ENCODE measurements around the gene FAM83B. TPM values are rescaled to one million over a fixed set of nuclear protein-coding genes. Genes with fewer than 3 reads are reported as not detected.
"Not testable (repeated sequence)": the region's sequence is repeated elsewhere in the genome, so short reads cannot be mapped to it uniquely, and the experiment has no call there.

The FAM83B gene
- total RNA-seq, 1 donor, result not detected

DNA sequence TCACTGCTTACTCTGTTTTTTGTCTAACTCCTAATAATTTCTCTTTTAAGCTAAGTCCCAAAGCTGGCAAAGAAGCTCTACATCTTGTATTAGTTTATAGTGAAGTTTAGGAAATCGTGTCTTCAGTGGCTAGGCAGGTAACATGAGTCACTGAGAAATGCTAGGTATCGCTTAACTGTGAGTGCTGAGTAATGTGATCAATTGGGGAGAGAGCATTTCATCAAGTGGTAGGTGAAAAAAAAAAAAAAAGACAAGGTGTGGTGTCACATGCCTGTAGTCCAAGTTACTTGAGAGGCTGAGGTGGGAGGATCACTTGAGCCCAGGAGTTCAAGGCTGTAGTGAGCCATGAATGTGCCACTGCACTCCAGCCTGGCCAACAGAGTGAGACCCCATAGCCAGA lies 125.3 kb downstream of the FAM83B start:
- H3K4me2 ChIP-seq (ENCODE audit: insufficient read depth, low read length), result no peak overlapping the region
- H3K9me3 ChIP-seq (ENCODE audit: low read depth, low read length), result no peaks in the 10 kb centered on the region
- H4K20me1 ChIP-seq (ENCODE audit: insufficient read depth, low read length), result no peaks in the 10 kb centered on the region
- no peaks in the 10 kb centered on the region for H3K79me2 ChIP-seq (ENCODE audit: insufficient read depth, low read length)
- H3K4me1 ChIP-seq (ENCODE audit: insufficient read depth, low read length), result no peaks in the 10 kb centered on the region
- no peaks in the 10 kb centered on the region for H3K36me3 ChIP-seq (ENCODE audit: insufficient read depth, low read length)
- no peak overlapping the region for H3K27ac ChIP-seq (ENCODE audit: low read depth, low read length)
- DNase-seq (ENCODE audit: insufficient read length, low spot score, missing footprints), result no peak
- H3K4me3 ChIP-seq (ENCODE audit: insufficient read depth, low read length), result no peak overlapping the region
- no peaks in the 10 kb centered on the region for H3K27me3 ChIP-seq (ENCODE audit: insufficient read depth, low read length)
- TF ChIP-seq, protein P1, sequence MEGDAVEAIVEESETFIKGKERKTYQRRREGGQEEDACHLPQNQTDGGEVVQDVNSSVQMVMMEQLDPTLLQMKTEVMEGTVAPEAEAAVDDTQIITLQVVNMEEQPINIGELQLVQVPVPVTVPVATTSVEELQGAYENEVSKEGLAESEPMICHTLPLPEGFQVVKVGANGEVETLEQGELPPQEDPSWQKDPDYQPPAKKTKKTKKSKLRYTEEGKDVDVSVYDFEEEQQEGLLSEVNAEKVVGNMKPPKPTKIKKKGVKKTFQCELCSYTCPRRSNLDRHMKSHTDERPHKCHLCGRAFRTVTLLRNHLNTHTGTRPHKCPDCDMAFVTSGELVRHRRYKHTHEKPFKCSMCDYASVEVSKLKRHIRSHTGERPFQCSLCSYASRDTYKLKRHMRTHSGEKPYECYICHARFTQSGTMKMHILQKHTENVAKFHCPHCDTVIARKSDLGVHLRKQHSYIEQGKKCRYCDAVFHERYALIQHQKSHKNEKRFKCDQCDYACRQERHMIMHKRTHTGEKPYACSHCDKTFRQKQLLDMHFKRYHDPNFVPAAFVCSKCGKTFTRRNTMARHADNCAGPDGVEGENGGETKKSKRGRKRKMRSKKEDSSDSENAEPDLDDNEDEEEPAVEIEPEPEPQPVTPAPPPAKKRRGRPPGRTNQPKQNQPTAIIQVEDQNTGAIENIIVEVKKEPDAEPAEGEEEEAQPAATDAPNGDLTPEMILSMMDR (IDR thresholded peaks at IDR 0.05; ENCODE audit: extremely low read depth, low read depth, low read length), result no peak
- no peak overlapping the region for H2AFZ ChIP-seq (ENCODE audit: low read length)

DNA sequence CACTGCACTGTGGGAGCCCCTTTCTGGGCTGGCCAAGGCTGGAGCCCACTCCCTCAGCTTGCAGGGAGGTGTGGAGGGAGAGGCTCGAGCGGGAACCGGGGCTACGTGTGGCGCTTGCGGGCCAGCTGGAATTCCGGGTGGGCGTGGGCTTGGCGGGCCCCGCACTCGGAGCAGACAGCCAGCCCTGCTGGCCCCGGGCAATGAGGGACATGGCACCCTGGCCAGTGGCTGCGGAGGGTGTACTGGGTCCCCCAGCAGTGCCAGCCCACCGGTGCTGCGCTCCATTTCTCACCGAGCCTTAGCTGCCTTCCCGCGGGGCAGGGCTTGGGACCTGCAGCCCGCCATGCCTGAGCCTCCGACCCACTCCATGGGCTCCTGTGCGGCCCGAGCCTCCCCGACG lies 132.6 kb downstream of the FAM83B start:
- not testable (repeated sequence) for DNase-seq (ENCODE audit: insufficient read length, low spot score, missing footprints); H3K27me3 ChIP-seq (ENCODE audit: insufficient read depth, low read length); H3K27ac ChIP-seq (ENCODE audit: low read depth, low read length); H3K36me3 ChIP-seq (ENCODE audit: insufficient read depth, low read length); H2AFZ ChIP-seq (ENCODE audit: low read length); H3K4me3 ChIP-seq (ENCODE audit: insufficient read depth, low read length); H3K9me3 ChIP-seq (ENCODE audit: low read depth, low read length); H3K4me1 ChIP-seq (ENCODE audit: insufficient read depth, low read length); H4K20me1 ChIP-seq (ENCODE audit: insufficient read depth, low read length); H3K4me2 ChIP-seq (ENCODE audit: insufficient read depth, low read length); H3K79me2 ChIP-seq (ENCODE audit: insufficient read depth, low read length)

GRCh38 chr6:54980511-54981275 lies 134.1 kb downstream of the FAM83B start:
- H2AFZ ChIP-seq (ENCODE audit: low read length), result no peak overlapping the region
- no peak overlapping the region for H3K27ac ChIP-seq (ENCODE audit: low read depth, low read length)
- no peaks in the 10 kb centered on the region for H4K20me1 ChIP-seq (ENCODE audit: insufficient read depth, low read length)
- H3K4me1 ChIP-seq (ENCODE audit: insufficient read depth, low read length), result no peaks in the 10 kb centered on the region
- peak; percentile 54 for DNase-seq (ENCODE audit: insufficient read length, low spot score, missing footprints)
- H3K4me2 ChIP-seq (ENCODE audit: insufficient read depth, low read length), result no peak overlapping the region
- no peaks in the 10 kb centered on the region for H3K36me3 ChIP-seq (ENCODE audit: insufficient read depth, low read length)
- H3K27me3 ChIP-seq (ENCODE audit: insufficient read depth, low read length), result no peaks in the 10 kb centered on the region
- TF ChIP-seq, protein P1 (IDR thresholded peaks at IDR 0.05; ENCODE audit: extremely low read depth, low read depth, low read length), result no peak
- no peak overlapping the region for H3K4me3 ChIP-seq (ENCODE audit: insufficient read depth, low read length)
- no peaks in the 10 kb centered on the region for H3K9me3 ChIP-seq (ENCODE audit: low read depth, low read length)
- no peaks in the 10 kb centered on the region for H3K79me2 ChIP-seq (ENCODE audit: insufficient read depth, low read length)

- Histone ChIP-seq H3K9me3 (ENCODE audit: low read depth, low read length) (no peaks in the 10 kb centered on the region), H3K27me3 (ENCODE audit: insufficient read depth, low read length) (no peaks in the 10 kb centered on the region), H3K27ac (ENCODE audit: low read depth, low read length) (no peak overlapping the region), H3K4me3 (ENCODE audit: insufficient read depth, low read length) (no peak overlapping the region), H4K20me1 (ENCODE audit: insufficient read depth, low read length) (no peaks in the 10 kb centered on the region), H3K4me1 (ENCODE audit: insufficient read depth, low read length) (no peaks in the 10 kb centered on the region), H3K4me2 (ENCODE audit: insufficient read depth, low read length) (no peak overlapping the region), H3K79me2 (ENCODE audit: insufficient read depth, low read length) (no peaks in the 10 kb centered on the region), H3K36me3 (ENCODE audit: insufficient read depth, low read length) (no peaks in the 10 kb centered on the region), H2AFZ (ENCODE audit: low read length) (no peak overlapping the region)
- DNase-seq (ENCODE audit: insufficient read length, low spot score, missing footprints), result no peak
- TF ChIP-seq, protein P1 (IDR thresholded peaks at IDR 0.05; ENCODE audit: extremely low read depth, low read depth, low read length), result no peak
These were observed 134.7 kb downstream of the FAM83B start for GRCh38 chr6:54981276-54981609.

Data from osteoblast (primary cell).